HG02970 (cell line): Measurements from ENCODE around the gene ZBTB17.

Experiments
- ATAC-seq: cut with Tn5 transposase; IDR thresholded peaks from one replicate; pipeline ENCODE4 v1.9.1; 2021; ENCODE audit warnings: mild to moderate bottlenecking, moderate library complexity, moderate number of reproducible peaks; ENCODE audit not compliant: unreplicated experiment, low FRiP score

The ZBTB17 gene

DNA sequence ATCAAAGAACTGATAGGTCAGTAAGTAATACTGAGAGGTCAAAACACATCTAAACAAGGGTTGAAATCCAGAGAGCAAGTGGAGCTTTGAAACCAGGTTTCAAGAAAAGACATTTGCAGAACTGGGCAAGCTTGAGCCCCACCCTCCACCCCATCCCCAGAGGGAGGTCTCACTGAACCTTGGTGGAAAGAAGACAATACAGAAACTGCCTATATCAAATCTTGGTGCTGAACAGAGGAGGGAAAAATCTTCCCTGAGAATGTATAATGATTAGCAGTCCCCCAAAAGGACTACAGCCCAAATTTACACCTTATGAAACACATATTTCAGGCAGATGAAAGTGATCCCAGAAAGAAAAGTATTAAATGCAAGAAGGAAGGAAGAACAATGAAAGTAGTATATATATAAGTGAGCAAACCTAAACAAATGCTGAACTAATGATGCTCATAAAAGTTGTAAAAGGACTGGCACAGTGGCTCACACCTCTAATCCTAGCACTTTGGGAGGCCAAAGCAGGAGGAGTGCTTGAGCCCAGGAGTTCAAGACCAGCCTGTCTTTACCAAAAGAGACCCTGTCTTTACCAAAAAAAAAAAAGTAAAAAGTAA lies 12.4 kb downstream of the ZBTB17 start:
- no peak for ATAC-seq

GRCh38 chr1:15962671-15963362 lies 13.1 kb downstream of the ZBTB17 start:
- no peak for ATAC-seq

GRCh38 chr1:15962176-15962575 lies 13.7 kb downstream of the ZBTB17 start:
- no peak for ATAC-seq

GRCh38 chr1:15961492-15961891 lies 14.4 kb downstream of the ZBTB17 start:
- no peak for ATAC-seq

DNA sequence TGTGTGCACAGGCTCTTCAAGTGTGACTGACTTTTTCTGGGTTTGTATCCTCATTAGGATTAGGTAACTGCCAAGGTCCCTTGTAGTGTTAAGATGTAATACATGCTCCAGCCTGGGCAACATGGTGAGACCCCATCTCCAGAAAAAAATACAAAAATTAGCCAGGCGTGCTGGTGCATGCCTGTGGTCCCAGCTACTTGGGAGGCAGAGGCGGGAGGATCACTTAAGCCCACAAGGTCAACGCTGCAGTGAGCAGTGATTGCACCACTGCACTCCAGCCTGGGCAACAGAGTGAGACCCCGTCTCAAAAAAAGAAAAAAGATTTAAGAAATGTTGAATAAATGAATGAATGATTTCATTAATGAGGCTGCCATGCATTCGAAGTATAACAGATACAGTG lies 15.1 kb downstream of the ZBTB17 start:
- no peak for ATAC-seq

DNA sequence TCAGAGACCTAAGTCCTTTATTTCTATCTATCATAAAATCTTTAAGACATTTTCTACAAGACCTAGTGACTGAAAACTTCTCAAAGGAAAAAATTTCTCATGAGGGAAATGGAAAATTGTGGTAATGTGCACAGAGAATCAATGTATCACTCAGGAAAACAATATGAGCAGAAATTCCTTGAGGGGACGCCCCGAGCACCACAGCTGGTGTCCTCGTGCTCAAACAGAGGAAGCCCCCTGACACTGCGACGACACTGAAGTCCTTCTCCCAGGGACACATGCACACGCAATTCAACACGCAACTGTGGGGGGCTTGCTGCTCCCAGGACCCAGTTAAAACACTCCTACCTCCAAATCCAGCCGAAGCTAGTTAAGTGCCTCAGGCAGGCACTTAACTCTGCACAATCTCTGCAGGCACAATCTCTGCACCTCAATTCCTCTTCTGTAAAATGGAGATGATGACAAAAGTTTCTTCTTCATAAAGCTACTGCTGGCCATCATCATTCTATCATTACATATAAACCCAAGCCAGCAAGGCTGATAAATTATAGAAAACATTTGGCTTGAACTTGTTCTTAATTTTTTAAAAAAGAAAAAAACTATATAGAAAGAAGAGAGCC lies 16.0 kb downstream of the ZBTB17 start:
- ATAC-seq: no peak

GRCh38 chr1:15959424-15959823 lies 16.5 kb downstream of the ZBTB17 start:
- ATAC-seq: no peak

GRCh38 chr1:15958793-15959192 lies 17.1 kb downstream of the ZBTB17 start:
- no peak for ATAC-seq

- no peak for ATAC-seq
Observed at GRCh38 chr1:15958111-15958510, 17.8 kb downstream of the ZBTB17 start.

GRCh38 chr1:15957221-15958095 lies 18.4 kb downstream of the ZBTB17 start:
- no peak for ATAC-seq

GRCh38 chr1:15956150-15956549 lies 19.8 kb downstream of the ZBTB17 start:
- no peak for ATAC-seq

- no peak for ATAC-seq
Observed at GRCh38 chr1:15955552-15955951, 20.3 kb downstream of the ZBTB17 start.

DNA sequence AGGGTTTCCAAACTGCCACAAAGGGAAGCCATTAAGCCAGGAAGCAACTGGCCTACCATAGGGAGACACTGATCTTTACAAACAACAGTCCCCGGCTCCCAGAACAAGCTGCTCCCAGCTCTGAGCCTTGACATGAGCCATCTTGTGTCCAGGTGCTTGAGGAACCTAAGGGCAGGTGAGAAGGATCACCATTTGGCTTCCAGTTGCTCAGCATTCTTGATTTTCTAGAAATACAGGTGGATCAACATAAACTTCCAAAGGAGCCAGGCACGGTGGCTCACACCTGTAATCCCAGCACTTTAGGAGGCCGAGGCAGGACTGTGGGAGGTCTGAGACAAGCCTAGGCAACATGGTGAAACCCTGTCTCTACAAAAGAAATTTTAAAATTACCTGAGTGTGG lies 21.6 kb downstream of the ZBTB17 start:
- ATAC-seq: no peak

GRCh38 chr1:15953791-15954241 lies 22.1 kb downstream of the ZBTB17 start:
- ATAC-seq: no peak

DNA sequence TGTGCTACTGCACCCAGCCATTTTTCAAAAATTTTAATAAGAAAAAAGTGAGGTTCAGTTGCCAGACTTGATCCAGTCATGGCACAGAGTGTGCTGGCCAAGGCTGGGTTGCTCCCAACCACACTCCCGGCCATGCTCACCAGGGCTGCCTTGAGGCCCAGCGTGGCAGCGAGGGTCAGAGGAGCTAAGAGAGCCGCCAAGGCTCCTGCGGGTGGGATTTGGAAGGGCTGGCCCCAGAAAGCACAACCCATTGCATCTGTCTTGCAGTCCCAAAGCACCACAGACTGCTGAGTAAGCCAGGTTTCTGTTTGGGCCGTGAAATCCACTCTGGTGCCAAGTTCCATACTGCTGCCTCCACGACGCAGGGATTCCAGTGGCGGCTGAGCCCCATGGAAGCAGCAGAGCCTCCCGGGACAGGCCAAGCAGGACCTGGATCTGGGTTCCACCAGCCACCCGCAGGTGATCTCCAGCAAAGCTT lies 22.6 kb downstream of the ZBTB17 start:
- ATAC-seq: no peak

DNA sequence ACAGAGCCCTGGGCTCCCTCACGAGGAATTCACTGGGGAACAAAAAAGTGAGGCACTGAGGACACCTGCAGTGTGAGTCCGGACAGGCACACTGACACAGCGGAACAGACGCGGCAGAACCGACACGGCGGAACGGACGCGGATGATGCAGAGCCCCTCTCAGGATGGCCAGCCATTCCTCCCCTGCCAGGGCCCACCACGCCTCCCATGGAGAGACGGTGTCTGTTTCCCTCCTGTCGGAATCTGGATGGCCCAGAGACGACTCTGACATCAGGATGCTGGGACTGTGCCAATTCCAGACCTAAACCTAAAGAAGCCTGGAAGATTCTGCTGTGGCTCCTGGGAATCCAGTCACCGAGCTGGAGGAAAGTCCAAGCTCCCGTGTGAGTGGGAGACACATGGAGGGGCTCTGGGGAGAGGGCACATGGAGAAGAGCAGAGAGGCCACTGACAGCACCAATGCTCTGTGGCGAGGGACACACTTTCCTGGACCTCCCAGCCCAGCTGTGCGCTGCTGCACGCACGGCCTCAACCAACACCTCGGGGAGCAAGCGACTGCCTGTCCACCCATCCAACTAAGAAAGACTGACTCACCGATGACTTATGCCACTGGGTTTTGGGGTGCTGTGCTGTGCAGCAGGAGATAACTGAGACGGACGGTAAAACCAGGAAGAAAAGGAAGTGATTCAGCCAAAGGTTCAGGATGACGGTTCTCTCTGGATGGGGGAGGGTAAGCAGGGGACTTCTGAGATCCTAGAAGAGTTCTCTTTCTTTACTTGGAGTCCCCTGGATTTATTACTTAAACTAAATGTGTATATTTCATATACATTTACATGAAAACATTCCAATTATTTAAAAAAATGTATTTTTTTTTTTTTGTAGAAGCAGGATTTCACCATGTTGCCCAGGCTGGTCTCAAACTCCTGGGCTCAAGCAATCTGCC lies 23.3 kb downstream of the ZBTB17 start:
- no peak for ATAC-seq

DNA sequence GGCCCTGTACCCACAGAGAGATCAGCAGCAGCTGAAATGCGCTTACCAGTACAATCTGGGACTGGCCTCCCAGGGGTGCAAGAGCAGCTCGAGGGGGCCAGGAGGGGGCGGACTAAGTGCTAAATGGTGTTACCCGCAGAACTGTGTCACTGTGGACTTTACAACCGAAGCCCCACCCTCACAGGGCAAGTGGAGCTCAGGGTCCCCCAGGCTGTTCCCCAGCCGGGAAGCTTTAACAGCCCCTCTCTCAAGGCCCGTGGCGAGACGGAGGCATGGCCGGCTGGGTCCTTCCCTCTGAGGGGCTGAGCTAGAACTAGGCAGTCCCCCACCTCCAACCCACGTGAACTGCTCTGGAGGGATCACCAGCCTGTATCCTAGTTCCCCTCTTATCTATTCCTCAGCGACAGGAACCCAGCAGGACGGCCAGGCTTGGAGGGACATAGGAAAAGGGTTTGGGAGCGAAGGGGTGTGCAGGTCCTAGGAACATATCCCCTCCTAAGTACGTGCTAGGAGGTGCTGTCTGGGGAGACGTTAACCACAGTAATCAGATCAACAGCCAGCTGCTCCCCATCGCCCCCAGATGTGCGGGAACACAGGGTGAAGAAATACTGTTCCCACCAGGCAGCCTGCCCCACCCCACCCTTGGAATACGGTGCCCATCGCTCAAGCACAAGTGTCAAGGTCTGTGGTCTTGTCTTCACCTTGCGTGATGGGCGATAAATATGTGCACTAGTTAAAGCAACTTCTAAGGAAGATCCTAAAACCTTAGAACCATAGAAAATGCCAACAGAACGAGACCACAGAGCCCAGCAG lies 24.4 kb downstream of the ZBTB17 start:
- ATAC-seq: no peak

- ATAC-seq: no peak
Observed at GRCh38 chr1:15950763-15951295, 25.1 kb downstream of the ZBTB17 start.

GRCh38 chr1:15950302-15950701 lies 25.6 kb downstream of the ZBTB17 start:
- ATAC-seq: no peak
